CD4-positive, alpha-beta T cell (primary cell): ENCODE measurements around the gene ALDH16A1. TPM values are rescaled to one million over a fixed set of nuclear protein-coding genes. Genes with fewer than 3 reads are reported as not detected.

Experiments used
- ATAC-seq: fragments of 200-7000 bp; cut with Tn5 transposase; one replicate; pipeline ENCODE4 v1.10.0; 2022; ENCODE audit warnings: mild to moderate bottlenecking; ENCODE audit not compliant: poor library complexity
- CTCF ChIA-PET: fragments of 350-600 bp; sonication (Branson Sonifier 250); formaldehyde crosslinking; loops from one replicate; lab custom pipeline; 2021; ENCODE audit warnings: antibody characterized with exemption, inconsistent platforms; lab: Charles Lee
- POLR2A ChIA-PET: fragments of 350-600 bp; sonication (Branson Sonifier 250); formaldehyde crosslinking; loops from one replicate; lab custom pipeline; 2021; ENCODE audit warnings: antibody characterized with exemption, inconsistent platforms; lab: Charles Lee
- DNase-seq, 14 experiments: peaks; one replicate each; pipeline ENCODE4 v3.0.0-alpha.2; 2013 to 2020; ENCODE audit warnings: mixed read lengths in 2 of 14
- H3K27ac ChIP-seq, 2 donors: one replicate each; pipeline versions ENCODE4 v1.5.1 to v1.7.0; 2013; ENCODE audit warnings: low read length in 2 of 2, low read depth in 1 of 2, mild to moderate bottlenecking in 1 of 2
- H3K27me3 ChIP-seq, 2 experiments: 1 replicate in 1 of 2; 2 replicates in 1 of 2; pipeline versions ENCODE4 v1.6.1 to v1.7.0; 2013; ENCODE audit warnings: low read length in 2 of 2, control low read depth in 1 of 2, mild to moderate bottlenecking in 1 of 2, moderate library complexity in 1 of 2; ENCODE audit not compliant: insufficient read depth in 2 of 2, control insufficient read depth in 1 of 2
- H3K36me3 ChIP-seq: one replicate; pipeline ENCODE4 v1.6.1; 2013; ENCODE audit warnings: low read length, control low read depth; ENCODE audit not compliant: insufficient read depth
- H3K4me1 ChIP-seq: one replicate; pipeline ENCODE4 v1.6.1; 2013; ENCODE audit warnings: low read length, control low read depth; ENCODE audit not compliant: insufficient read depth
- H3K4me3 ChIP-seq: one replicate; pipeline ENCODE4 v1.5.1; 2013; ENCODE audit warnings: mild to moderate bottlenecking, low read length, moderate library complexity
- H3K9me3 ChIP-seq, 2 experiments: 1 replicate in 1 of 2; 2 replicates in 1 of 2; pipeline versions ENCODE4 v1.6.1 to v1.7.0; 2013; ENCODE audit warnings: low read length in 2 of 2, mild to moderate bottlenecking in 2 of 2, control low read depth in 1 of 2, moderate library complexity in 1 of 2; ENCODE audit not compliant: control insufficient read depth in 1 of 2, insufficient read depth in 1 of 2
- H3K27ac Mint-ChIP-seq: one replicate; pipeline ENCODE4 v1.8.0; 2020; ENCODE audit warnings: mixed read lengths
- H3K27me3 Mint-ChIP-seq: one replicate; pipeline ENCODE4 v1.8.0; 2021; ENCODE audit warnings: mixed read lengths
- H3K36me3 Mint-ChIP-seq: one replicate; pipeline ENCODE4 v1.8.0; 2021; ENCODE audit warnings: low read depth, mixed read lengths
- H3K4me1 Mint-ChIP-seq: one replicate; pipeline ENCODE4 v1.8.0; 2021; ENCODE audit warnings: low read depth, mixed read lengths
- H3K4me3 Mint-ChIP-seq: one replicate; pipeline ENCODE4 v1.8.0; 2020; ENCODE audit warnings: mild to moderate bottlenecking, mixed read lengths
- H3K9me3 Mint-ChIP-seq: one replicate; pipeline ENCODE4 v1.8.0; 2020; ENCODE audit warnings: mixed read lengths
- CTCF ChIP-seq: fragments of 200-600 bp; IDR thresholded peaks from one replicate; pipeline ENCODE4 v1.8.0; 2022; ENCODE audit warnings: antibody characterized with exemption, mild to moderate bottlenecking
- intact Hi-C, 2 experiments: fragments of 100-400 bp; cut with DNase I in 1 of 2; cut with micrococcal nuclease in 1 of 2; formaldehyde crosslinking; loops; one replicate each; pipeline versions ENCODE4 v1.15.1 to v1.9.0; 2023 to 2025; cut with DNase I, micrococcal nuclease
- total RNA-seq, 174 experiments: library from RNA in 2 of 174; stranded (reverse) in 2 of 174; gene quantifications; one replicate each; pipeline ENCODE4 v1.2.3 and lab custom pipeline; 2021 to 2026

ALDH16A1 gene
- total RNA-seq, 2 experiments from 2014 or later = 25.1 to 25.8 TPM

GRCh38 chr19:49506575-49507105 lies 53.6 kb downstream of the ALDH16A1 start:
- Histone ChIP-seq H3K4me3 (no peak overlapping the region), H3K27me3 (no peaks in the 10 kb centered on the region), H3K27ac (no peak overlapping the region), H3K9me3 (no peaks in the 10 kb centered on the region), H3K4me1 (peaks cover 36% of the 10 kb centered on the region), H3K36me3 (no peaks in the 10 kb centered on the region)
- ChIA-PET POLR2A (interaction anchor here (0.6 to 1.7 kb wide), 9 partner anchors 9 to 171 kb away, joined by 3 to 9 read pairs (median 4); partner anchors contain the start of gene RPS11), CTCF (interaction anchor here (0.6 to 1.3 kb wide), 14 partner anchors 16 to 73 kb away, joined by 3 to 14 read pairs (median 4); partner anchors contain the start of genes FLT3LG, NOSIP and RCN3)
- Mint-ChIP-seq H3K4me3 (peak overlapping the region; percentile 23), H3K27ac (peak overlapping the region; percentile 43), H3K27me3 (no peaks in the 10 kb centered on the region), H3K36me3 (no peaks in the 10 kb centered on the region), H3K4me1 (peaks cover 44% of the 10 kb centered on the region), H3K9me3 (no peaks in the 10 kb centered on the region)
- intact Hi-C loops = loop anchor here (1.0 kb wide), 2 partner anchors 40 to 64 kb away; no protein-coding TSS in a partner anchor
- DNase-seq (peak; percentile 70 to 89 (median 74)), ATAC-seq (peak; percentile 80)
- peak; percentile 83 for TF ChIP-seq CTCF

- H3K27me3 Mint-ChIP-seq = no peaks in the 10 kb centered on the region
- ChIA-PET CTCF (interaction anchor here (0.6 to 0.9 kb wide), 2 partner anchors 39 to 76 kb away, joined by 3 read pairs; no protein-coding TSS in a partner anchor), POLR2A (interaction anchor here (0.7 kb wide), 1 partner anchor 62 kb away, joined by 4 read pairs; no protein-coding TSS in a partner anchor)
- no peak for ATAC-seq
- Histone ChIP-seq H3K27me3 (no peaks in the 10 kb centered on the region), H3K36me3 (no peaks in the 10 kb centered on the region), H3K4me3 (no peak overlapping the region), H3K9me3 (no peaks in the 10 kb centered on the region), H3K27ac (no peak overlapping the region), H3K4me1 (peaks cover 36% of the 10 kb centered on the region)
- DNase-seq = peak in 1 of 14 experiments; percentile 7
- no peaks in the 10 kb centered on the region for H3K9me3 Mint-ChIP-seq
- TF ChIP-seq CTCF = no peak
- no peak overlapping the region for H3K27ac Mint-ChIP-seq
- intact Hi-C loops = no loop called here
- no peaks in the 10 kb centered on the region for H3K36me3 Mint-ChIP-seq
- peaks cover 42% of the 10 kb centered on the region for H3K4me1 Mint-ChIP-seq
- H3K4me3 Mint-ChIP-seq = no peak overlapping the region
Measured at GRCh38 chr19:49507803-49508494, 54.9 kb downstream of the ALDH16A1 start.

GRCh38 chr19:49512970-49513745 lies 60.1 kb downstream of the ALDH16A1 start:
- intact Hi-C loops = loop anchor here in 1 of 2 experiments (2.0 kb wide), 1 partner anchor 16 kb away; the partner anchor contains the start of gene RCN3
- ChIA-PET POLR2A (interaction anchor here (0.8 to 2.2 kb wide), 8 partner anchors 14 to 67 kb away, joined by 3 to 9 read pairs (median 7); partner anchors contain the start of genes NOSIP, RCN3 and RPS11), CTCF (interaction anchor here (1.9 kb wide), 1 partner anchor 58 kb away, joined by 10 read pairs; no protein-coding TSS in a partner anchor)
- H3K4me3 Mint-ChIP-seq = peak overlapping the region; percentile 90
- Histone ChIP-seq H3K9me3 (no peaks in the 10 kb centered on the region), H3K36me3 (no peaks in the 10 kb centered on the region), H3K27me3 (no peaks in the 10 kb centered on the region), H3K4me1 (peaks cover 44% of the 10 kb centered on the region), H3K27ac (peak overlapping the region; percentile 46 to 62), H3K4me3 (peak overlapping the region; percentile 60)
- peaks cover 5% of the 10 kb centered on the region for H3K36me3 Mint-ChIP-seq
- H3K4me1 Mint-ChIP-seq = peaks cover 46% of the 10 kb centered on the region
- TF ChIP-seq CTCF = no peak
- ATAC-seq = peak; percentile 68
- peak overlapping the region; percentile 82 for H3K27ac Mint-ChIP-seq
- H3K27me3 Mint-ChIP-seq = no peaks in the 10 kb centered on the region
- H3K9me3 Mint-ChIP-seq = no peaks in the 10 kb centered on the region
- DNase-seq = peak in 5 of 14 experiments; percentile 27 to 63 (median 56)
